H9 (cell line): Measurements from ENCODE around the gene MIA3. TPM values are rescaled to one million over a fixed set of nuclear protein-coding genes. Genes with fewer than 3 reads are reported as not detected.

Experiments
- DNase-seq: peaks from one replicate; pipeline ENCODE4 v3.0.0-alpha.2; 2017
- H2AFZ ChIP-seq: one replicate; pipeline ENCODE4 v1.6.1; 2013; ENCODE audit warnings: mild to moderate bottlenecking, low read length, control low read depth, moderate library complexity
- H2AK5ac ChIP-seq: 2 replicates; pipeline ENCODE4 v1.6.1; 2013; ENCODE audit warnings: low read length, control low read depth, mixed read lengths; ENCODE audit not compliant: insufficient read length
- H2BK120ac ChIP-seq: one replicate; pipeline ENCODE4 v1.6.1; 2013; ENCODE audit warnings: low read depth, mild to moderate bottlenecking, low read length, control low read depth, inconsistent platforms; ENCODE audit not compliant: poor library complexity, severe bottlenecking
- H2BK12ac ChIP-seq: 2 replicates; pipeline ENCODE4 v1.6.1; 2013; ENCODE audit warnings: low read length, control low read depth, mixed read lengths, low read depth; ENCODE audit not compliant: insufficient read length
- H2BK15ac ChIP-seq: 2 replicates; pipeline ENCODE4 v1.6.1; 2013; ENCODE audit warnings: low read depth, low read length, control low read depth
- H2BK20ac ChIP-seq: one replicate; pipeline ENCODE4 v1.6.1; 2013; ENCODE audit warnings: low read depth, mild to moderate bottlenecking, low read length, control low read depth, inconsistent platforms; ENCODE audit not compliant: poor library complexity, severe bottlenecking
- H2BK5ac ChIP-seq: 2 replicates; pipeline ENCODE4 v1.6.1; 2013; ENCODE audit warnings: low read length, control low read depth, mixed read lengths; ENCODE audit not compliant: insufficient read length
- H3K14ac ChIP-seq: 2 replicates; pipeline ENCODE4 v1.6.1; 2013; ENCODE audit warnings: low read length, control low read depth; ENCODE audit not compliant: insufficient read depth
- H3K18ac ChIP-seq: 2 replicates; pipeline ENCODE4 v1.6.1; 2013; ENCODE audit warnings: low read depth, mild to moderate bottlenecking, mixed read lengths, low read length, control low read depth; ENCODE audit not compliant: insufficient read length
- H3K23ac ChIP-seq: 2 replicates; pipeline ENCODE4 v1.6.1; 2013; ENCODE audit warnings: low read length, control low read depth, mixed read lengths, low read depth; ENCODE audit not compliant: insufficient read length
- H3K23me2 ChIP-seq: 2 replicates; pipeline ENCODE4 v1.6.1; 2013; ENCODE audit warnings: low read depth, mild to moderate bottlenecking, mixed read lengths, low read length, control low read depth; ENCODE audit not compliant: insufficient read length, poor library complexity, severe bottlenecking
- H3K27ac ChIP-seq: 2 replicates; pipeline ENCODE4 v1.5.1; 2013; ENCODE audit warnings: low read length, control low read depth, mixed read lengths, low read depth; ENCODE audit not compliant: insufficient read length
- H3K27me3 ChIP-seq: 2 replicates; pipeline ENCODE4 v1.6.1; 2013; ENCODE audit warnings: low read length, control low read depth, inconsistent platforms; ENCODE audit not compliant: insufficient read depth
- H3K4ac ChIP-seq: 2 replicates; pipeline ENCODE4 v1.6.1; 2013; ENCODE audit warnings: low read depth, mild to moderate bottlenecking, control low read depth, inconsistent platforms, low read length, moderate library complexity
- H3K4me1 ChIP-seq: 2 replicates; pipeline ENCODE4 v1.6.1; 2013; ENCODE audit warnings: low read length, control low read depth, inconsistent platforms; ENCODE audit not compliant: insufficient read depth
- H3K4me2 ChIP-seq: 2 replicates; pipeline ENCODE4 v1.6.1; 2013; ENCODE audit warnings: low read length, control low read depth, mixed read lengths; ENCODE audit not compliant: insufficient read length, insufficient read depth
- H3K56ac ChIP-seq: 2 replicates; pipeline ENCODE4 v1.6.1; 2013; ENCODE audit warnings: low read depth, mild to moderate bottlenecking, mixed read lengths, low read length, control low read depth; ENCODE audit not compliant: insufficient read length
- H3K79me1 ChIP-seq: 2 replicates; pipeline ENCODE4 v1.6.1; 2013; ENCODE audit warnings: low read depth, mild to moderate bottlenecking, moderate library complexity, low read length, control low read depth, inconsistent platforms; ENCODE audit not compliant: insufficient read depth, poor library complexity, severe bottlenecking
- H3K79me2 ChIP-seq: 2 replicates; pipeline ENCODE4 v1.6.1; 2013; ENCODE audit warnings: low read length, control low read depth, inconsistent platforms; ENCODE audit not compliant: insufficient read depth
- H3K9ac ChIP-seq: 2 replicates; pipeline ENCODE4 v1.6.1; 2013; ENCODE audit warnings: low read length, control low read depth, mixed read lengths; ENCODE audit not compliant: insufficient read length; ENCODE audit errors: extremely low read depth
- H3K9me3 ChIP-seq: one replicate; pipeline ENCODE4 v1.6.1; 2013; ENCODE audit warnings: low read depth, low read length, inconsistent platforms; ENCODE audit not compliant: control insufficient read depth
- H3T11ph ChIP-seq: one replicate; pipeline ENCODE4 v1.6.1; 2013; ENCODE audit warnings: mild to moderate bottlenecking, low read length, control low read depth, inconsistent platforms
- H4K20me1 ChIP-seq: one replicate; pipeline ENCODE4 v1.6.1; 2013; ENCODE audit not compliant: control insufficient read depth, insufficient read length, insufficient read depth
- H4K5ac ChIP-seq: 2 replicates; pipeline ENCODE4 v1.6.1; 2013; ENCODE audit warnings: low read depth, mild to moderate bottlenecking, mixed read lengths, low read length, control low read depth; ENCODE audit not compliant: insufficient read length
- H4K8ac ChIP-seq: replicated peaks from 2 replicates; pipeline ENCODE4 v1.6.1; 2013; ENCODE audit warnings: low read length, control low read depth, mixed read lengths, low read depth; ENCODE audit not compliant: insufficient read length
- H4K91ac ChIP-seq: 2 replicates; pipeline ENCODE4 v1.6.1; 2013; ENCODE audit warnings: low read depth, mild to moderate bottlenecking, moderate library complexity, mixed read lengths, low read length, control low read depth; ENCODE audit not compliant: insufficient read length
- H3K27ac Mint-ChIP-seq, 3 experiments: 2 replicates in 2 of 3; 3 replicates in 1 of 3; pipeline ENCODE4 v1.8.0; 2020 to 2021; ENCODE audit warnings: mixed read lengths in 3 of 3, mild to moderate bottlenecking in 1 of 3, moderate library complexity in 1 of 3
- H3K27me3 Mint-ChIP-seq: 2 replicates; pipeline ENCODE4 v1.8.0; 2021; ENCODE audit warnings: low read depth, mild to moderate bottlenecking, moderate library complexity, mixed read lengths
- H3K36me3 Mint-ChIP-seq, 3 experiments: 2 replicates in 2 of 3; 3 replicates in 1 of 3; pipeline ENCODE4 v1.8.0; 2020 to 2021; ENCODE audit warnings: low read depth in 3 of 3, mixed read lengths in 3 of 3; ENCODE audit not compliant: insufficient read depth in 1 of 3
- H3K4me1 Mint-ChIP-seq, 2 experiments: 2 replicates each; pipeline ENCODE4 v1.8.0; 2020; ENCODE audit warnings: mixed read lengths in 2 of 2
- H3K4me3 Mint-ChIP-seq, 2 experiments: 2 replicates in 1 of 2; 3 replicates in 1 of 2; pipeline ENCODE4 v1.8.0; 2020 to 2021; ENCODE audit warnings: mild to moderate bottlenecking in 2 of 2, mixed read lengths in 2 of 2, moderate library complexity in 1 of 2
- H3K9me3 Mint-ChIP-seq, 2 experiments: 2 replicates in 1 of 2; 3 replicates in 1 of 2; pipeline ENCODE4 v1.8.0; 2020; ENCODE audit warnings: mild to moderate bottlenecking in 2 of 2, mixed read lengths in 2 of 2, moderate library complexity in 1 of 2
- CTCF ChIP-seq: fragments of 200-600 bp; sonication (generic); conservative IDR thresholded peaks from 3 replicates; pipeline ENCODE4 v1.8.0; 2021; ENCODE audit warnings: antibody characterized with exemption, mild to moderate bottlenecking
- WGBS: extraction: QIAGEN DNeasy Blood & Tissue Kit; methylation state at CpG from one replicate; pipeline ENCODE4 v1.1.7; 2013; ENCODE audit warnings: missing lambda C conversion rate, low lambda C conversion rate, mixed read lengths; ENCODE audit not compliant: insufficient read length; ENCODE audit errors: extremely low coverage; 5-methylcytosine and 5-hydroxymethylcytosine counted together
- total RNA-seq: library from RNA; stranded (reverse); gene quantifications from 2 replicates; pipeline ENCODE4 v1.2.1, GENCODE V29; 2021

The MIA3 gene
- total RNA-seq, 1 experiment from 2014 or later, result 55.5 TPM

DNA sequence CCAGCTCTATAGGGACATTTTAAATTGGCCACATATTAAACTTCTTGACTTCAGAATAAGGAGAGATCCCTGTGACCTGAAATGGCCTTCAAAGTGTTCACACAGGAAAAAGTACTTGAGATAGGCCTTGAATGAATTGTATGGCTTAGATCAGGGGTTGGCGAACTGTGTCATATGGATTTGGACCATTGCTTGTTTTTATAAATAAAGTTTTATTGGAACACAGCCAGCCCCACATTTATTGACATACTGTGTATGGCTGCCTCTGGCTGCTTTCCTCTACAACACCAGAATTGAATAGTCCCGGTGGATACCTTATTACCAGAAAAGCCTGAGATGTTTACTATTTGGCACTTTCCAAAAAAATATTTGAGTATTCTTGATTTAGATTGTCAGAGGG, 98.5 kb downstream of the MIA3 start:
- Histone ChIP-seq H3K4me2 (no peak overlapping the region), H3K27me3 (no peaks in the 10 kb centered on the region), H4K20me1 (no peaks in the 10 kb centered on the region), H2AK5ac (no peak overlapping the region), H3K9ac (no peak overlapping the region), H3K56ac (no peak overlapping the region), H4K5ac (no peak overlapping the region), H2BK5ac (no peak overlapping the region), H3K4me1 (no peaks in the 10 kb centered on the region), H4K8ac (no peak overlapping the region), H2BK12ac (no peak overlapping the region), H3T11ph (no peak overlapping the region), H3K9me3 (no peaks in the 10 kb centered on the region), H2BK120ac (no peak overlapping the region), H3K79me1 (no peaks in the 10 kb centered on the region), H3K79me2 (no peaks in the 10 kb centered on the region; the same call in 1 of the 2 replicates), H3K23ac (no peak overlapping the region), H3K27ac (no peak overlapping the region), H3K23me2 (peaks cover 4% of the 10 kb centered on the region), H3K4ac (no peak overlapping the region), H2BK20ac (no peak overlapping the region), H2BK15ac (no peak overlapping the region), H3K18ac (no peak overlapping the region), H3K14ac (no peak overlapping the region), H2AFZ (no peak overlapping the region), H4K91ac (no peak overlapping the region)
- H3K27ac Mint-ChIP-seq, result no peak overlapping the region
- no peak for TF ChIP-seq CTCF
- H3K9me3 Mint-ChIP-seq, result no peaks in the 10 kb centered on the region; a peak in 2 of 5 replicates
- H3K4me3 Mint-ChIP-seq, result no peak overlapping the region
- H3K4me1 Mint-ChIP-seq, result peaks cover 0 to 3% of the 10 kb centered on the region in 2 experiments; a peak in 1 of 4 replicates
- H3K27me3 Mint-ChIP-seq, result no peaks in the 10 kb centered on the region
- WGBS, result no CpG with 5 or more reads among the region's 2 CpGs
- peaks cover 1 to 29% (median 21%) of the 10 kb centered on the region in 3 experiments; a peak in 6 of 7 replicates for H3K36me3 Mint-ChIP-seq
- DNase-seq, result no peak

Other genes with a start within 250 kb of the MIA3 start
- 0.15 and 0.39 TPM in 2 replicates for gene HHIPL2, start 70.0 kb upstream of the MIA3 start, total RNA-seq
- gene TAF1A, start 28.2 kb upstream of the MIA3 start, total RNA-seq, result 14.8 and 15.5 TPM in 2 replicates
- gene AIDA, start 94.4 kb downstream of the MIA3 start, total RNA-seq, result 91.1 and 92.8 TPM in 2 replicates
- 27.8 and 28.2 TPM in 2 replicates for gene BROX, start 94.5 kb downstream of the MIA3 start, total RNA-seq
- gene FAM177B, start 119.1 kb downstream of the MIA3 start, total RNA-seq, result not detected in 2 replicates
- gene DISP1, start 196.9 kb downstream of the MIA3 start, total RNA-seq, result 2.5 and 2.6 TPM in 2 replicates